Testis (tissue), 3 donors: ENCODE measurements around the gene TAP2. TPM values are rescaled to one million over a fixed set of nuclear protein-coding genes. Genes with fewer than 3 reads are reported as not detected.
A peak's percentile ranks its signal among the peaks of the same experiment; 100 is the strongest.

Source experiments
- DNase-seq: peaks from one replicate; pipeline ENCODE4 v3.0.0-alpha.2; 2019
- H3K27ac ChIP-seq, 2 donors: fragments of 200-600 bp; sonication (generic); one replicate each; pipeline ENCODE4 v1.5.1; 2019
- H3K27me3 ChIP-seq: fragments of 200-600 bp; sonication (generic); one replicate; pipeline ENCODE4 v1.5.1; 2019
- H3K36me3 ChIP-seq: fragments of 200-600 bp; sonication (generic); one replicate; pipeline ENCODE4 v1.5.1; 2017; ENCODE audit warnings: low read depth; ENCODE audit errors: missing control alignments
- H3K4me1 ChIP-seq: fragments of 200-600 bp; sonication (generic); one replicate; pipeline ENCODE4 v1.5.1; 2019
- H3K4me3 ChIP-seq, 2 donors: fragments of 200-600 bp; sonication (generic); one replicate each; pipeline ENCODE4 v1.5.1; 2017 to 2019
- H3K9me3 ChIP-seq: fragments of 200-600 bp; sonication (generic); one replicate; pipeline ENCODE4 v1.5.1; 2017
- CTCF ChIP-seq, 3 experiments: fragments of 450-650 bp in 2 of 3; fragments of 200-600 bp in 1 of 3; sonication (generic) in 1 of 3; IDR thresholded peaks; one replicate each; pipeline ENCODE4 v1.5.1; 2016 to 2019; ENCODE audit warnings: antibody characterized with exemption in 3 of 3, mild to moderate bottlenecking in 2 of 3, moderate library complexity in 1 of 3
- POLR2A ChIP-seq: fragments of 450-650 bp; IDR thresholded peaks from one replicate; pipeline ENCODE4 v1.6.1; 2017; ENCODE audit warnings: antibody characterized with exemption, mild to moderate bottlenecking, moderate library complexity
- WGBS, 2 donors: methylation state at CpG; one replicate each; pipeline ENCODE4 v1.1.5; 2018; 5-methylcytosine and 5-hydroxymethylcytosine counted together
- intact Hi-C: fragments of 100-400 bp; cut with DNase I; formaldehyde crosslinking; loops from one replicate; pipeline ENCODE4 v1.15.1; 2023; ENCODE audit warnings: low total_unique reads
- polyA plus RNA-seq: library from polyadenylated mRNA; stranded (reverse); fragments of 350-450 nt; fragmentation: Illumina TruSeq; extraction: RNeasy Lipid Tissue Mini Kit (QIAGEN cat#74804); gene quantifications from one replicate; pipeline ENCODE4 v1.2.3, GENCODE V29; 2014; ENCODE audit warnings: low read depth, low replicate concordance; ENCODE audit not compliant: insufficient read depth
- total RNA-seq, 2 donors: library from RNA; depleted of rRNA; stranded (reverse); fragments of >200 nt; gene quantifications; one replicate each; pipeline ENCODE4 v1.2.3, GENCODE V29; 2016

Gene TAP2
- total and polyA plus RNA-seq, 3 donors from 2014 or later: 6.3 to 10.2 (median 9.1) TPM

- intact Hi-C loops: no loop called here
- Histone ChIP-seq H3K4me3 (no peak overlapping the region), H3K4me1 (no peaks in the 10 kb centered on the region), H3K27me3 (no peaks in the 10 kb centered on the region), H3K36me3 (no peaks in the 10 kb centered on the region), H3K27ac (no peak overlapping the region), H3K9me3 (no peaks in the 10 kb centered on the region)
- TF ChIP-seq CTCF (IDR thresholded peaks at IDR 0.05) (no peak), POLR2A (no peak)
- WGBS, 2 donors: 74 to 93% methylated on average over 5 of the region's 5 CpGs
- no peak for DNase-seq
Observed at GRCh38 chr6:32830936-32831335, 7.6 kb downstream of the TAP2 start.

- Histone ChIP-seq H3K36me3 (no peaks in the 10 kb centered on the region), H3K9me3 (no peaks in the 10 kb centered on the region), H3K4me3 (no peak overlapping the region), H3K27me3 (no peaks in the 10 kb centered on the region), H3K27ac (no peak overlapping the region), H3K4me1 (no peaks in the 10 kb centered on the region)
- intact Hi-C loops: no loop called here
- no peak for DNase-seq
- TF ChIP-seq POLR2A (no peak), CTCF (IDR thresholded peaks at IDR 0.05) (no peak)
- WGBS, 2 donors: 91% methylated on average over 4 to 5 of the region's 5 CpGs
Observed at GRCh38 chr6:32830017-32830416, 8.5 kb downstream of the TAP2 start.

GRCh38 chr6:32829495-32829894, 9.0 kb downstream of the TAP2 start:
- intact Hi-C loops: no loop called here
- Histone ChIP-seq H3K27me3 (no peaks in the 10 kb centered on the region), H3K9me3 (no peaks in the 10 kb centered on the region), H3K27ac (no peak overlapping the region), H3K4me1 (no peaks in the 10 kb centered on the region), H3K4me3 (no peak overlapping the region), H3K36me3 (no peaks in the 10 kb centered on the region)
- DNase-seq: no peak
- 75% methylated on average over 6 to 7 of the region's 7 CpGs for WGBS, 2 donors
- TF ChIP-seq POLR2A (no peak), CTCF (IDR thresholded peaks at IDR 0.05) (no peak)

- no peak overlapping the region for H3K27ac ChIP-seq
- no peak for TF ChIP-seq CTCF (IDR thresholded peaks at IDR 0.05)
- TF ChIP-seq POLR2A: no peak
- no peaks in the 10 kb centered on the region for H3K36me3 ChIP-seq
- no peak for DNase-seq
- H3K4me1 ChIP-seq: no peaks in the 10 kb centered on the region
- intact Hi-C loops: no loop called here
- H3K27me3 ChIP-seq: no peaks in the 10 kb centered on the region
- WGBS, 2 donors: 53 to 66% methylated on average over 3 of the region's 3 CpGs
- H3K9me3 ChIP-seq: no peaks in the 10 kb centered on the region
- no peak overlapping the region for H3K4me3 ChIP-seq
Observed at GRCh38 chr6:32827025-32827424, 11.5 kb downstream of the TAP2 start.

- WGBS, 2 donors: 48 to 57% methylated on average over 2 of the region's 2 CpGs
- no peak for DNase-seq
- TF ChIP-seq CTCF (IDR thresholded peaks at IDR 0.05): peak in 2 of 3 experiments; percentile 5 to 26
- no peak for TF ChIP-seq POLR2A
- Histone ChIP-seq H3K27ac (no peak overlapping the region), H3K4me3 (no peak overlapping the region), H3K36me3 (no peaks in the 10 kb centered on the region), H3K9me3 (no peaks in the 10 kb centered on the region), H3K27me3 (no peaks in the 10 kb centered on the region), H3K4me1 (no peaks in the 10 kb centered on the region)
- intact Hi-C loops: no loop called here
Observed at GRCh38 chr6:32825966-32826365, 12.6 kb downstream of the TAP2 start.
